HepG2 (cell line): ENCODE results near the gene EPB41L2. TPM values are rescaled to one million over a fixed set of nuclear protein-coding genes. Genes with fewer than 3 reads are reported as not detected.

Experiments
- DR1 ChIP-seq: sonication (generic); formaldehyde crosslinking; IDR thresholded peaks from 2 replicates; pipeline ENCODE4 v1.8.0; 2021; ENCODE audit warnings: mild to moderate bottlenecking, missing genetic modification reagents, inconsistent platforms
- EHMT2 ChIP-seq: fragments of 200-600 bp; sonication (generic); IDR thresholded peaks from 2 replicates; pipeline ENCODE4 v1.7.0; 2017; ENCODE audit warnings: antibody characterized with exemption, low read depth, low read length, borderline replicate concordance
- FOXO1 ChIP-seq: sonication (generic); formaldehyde crosslinking; IDR thresholded peaks from 2 replicates; pipeline ENCODE4 v1.4.0; 2020; ENCODE audit warnings: missing genetic modification reagents
- GZF1 ChIP-seq: sonication (generic); formaldehyde crosslinking; IDR thresholded peaks from 2 replicates; pipeline ENCODE4 v1.5.1; 2020; ENCODE audit warnings: mild to moderate bottlenecking, missing genetic modification reagents
- HINFP ChIP-seq: sonication (generic); formaldehyde crosslinking; IDR thresholded peaks from 2 replicates; pipeline ENCODE4 v1.4.0; 2020; ENCODE audit warnings: low read depth, mild to moderate bottlenecking, missing genetic modification reagents
- HNRNPL ChIP-seq: fragments of 200-400 bp; formaldehyde crosslinking; IDR thresholded peaks from 2 replicates; pipeline ENCODE4 v1.6.1; 2017; ENCODE audit warnings: mild to moderate bottlenecking, low read depth, low read length
- KLF6 ChIP-seq: IDR thresholded peaks from 2 replicates; pipeline ENCODE4 v1.8.0; 2016; ENCODE audit warnings: missing biosample characterization, missing genetic modification reagents
- KMT2B ChIP-seq: IDR thresholded peaks from 2 replicates; pipeline ENCODE4 v1.6.1; 2016; ENCODE audit warnings: missing genetic modification reagents, missing compliant biosample characterization
- MAFG ChIP-seq: sonication (generic); formaldehyde crosslinking; IDR thresholded peaks from 2 replicates; pipeline ENCODE4 v1.5.1; 2020; ENCODE audit warnings: mild to moderate bottlenecking, missing genetic modification reagents
- MEF2D ChIP-seq: sonication (generic); formaldehyde crosslinking; IDR thresholded peaks from 2 replicates; pipeline ENCODE4 v1.5.1; 2020; ENCODE audit warnings: mild to moderate bottlenecking, missing genetic modification reagents
- REPIN1 ChIP-seq: sonication (generic); formaldehyde crosslinking; IDR thresholded peaks from 2 replicates; pipeline ENCODE4 v1.8.0; 2022; ENCODE audit warnings: missing genetic modification reagents, low read depth, mild to moderate bottlenecking, borderline replicate concordance
- ZNF292 ChIP-seq: sonication (generic); formaldehyde crosslinking; IDR thresholded peaks from 2 replicates; pipeline ENCODE4 v1.8.1; 2022; ENCODE audit warnings: mild to moderate bottlenecking, low read depth, missing genetic modification reagents, borderline replicate concordance
- ZNF552 ChIP-seq: sonication (generic); formaldehyde crosslinking; IDR thresholded peaks from 2 replicates; pipeline ENCODE4 v1.9.0; 2022; ENCODE audit warnings: missing genetic modification reagents, mild to moderate bottlenecking, borderline replicate concordance
- ZSCAN9 ChIP-seq: IDR thresholded peaks from 2 replicates; pipeline ENCODE4 v1.6.1; 2016; ENCODE audit warnings: borderline replicate concordance
- polyA plus RNA-seq, 8 experiments: library from polyadenylated mRNA; depleted of rRNA in 3 of 8; stranded (reverse) in 7 of 8; unstranded in 1 of 8; fragments of >200 nt; fragmentation: Illumina TruSeq in 4 of 8; extraction: Trizol in 4 of 8; gene quantifications; 2 replicates each; pipeline versions ENCODE4 v1.2.1 to v1.2.3, GENCODE V29; 2011 to 2016; ENCODE audit warnings: low read depth in 4 of 8, missing spikeins in 1 of 8, mixed read lengths in 1 of 8; ENCODE audit not compliant: insufficient read depth in 1 of 8
- total RNA-seq, 5 experiments: library from RNA; depleted of rRNA; stranded (reverse); fragments of >200 nt; fragmentation: Illumina TruSeq; extraction: Trizol; gene quantifications; 2 replicates each; pipeline ENCODE4 v1.2.3, GENCODE V29; 2016; ENCODE audit warnings: low read depth in 1 of 5
- TF ChIP-seq, protein P1 (sequence below), 2 experiments: fragments of 450-650 bp in 1 of 2; sonication (generic) in 1 of 2; formaldehyde crosslinking in 1 of 2; IDR thresholded peaks; 2 replicates each; pipeline versions ENCODE4 v1.6.1 to v1.8.0; 2016 to 2022; ENCODE audit warnings: antibody characterized with exemption in 1 of 2, mild to moderate bottlenecking in 1 of 2, missing genetic modification reagents in 1 of 2
- TF ChIP-seq, protein P2 (sequence below): IDR thresholded peaks from 2 replicates; pipeline ENCODE4 v1.6.1; 2016; ENCODE audit warnings: control low read depth

EPB41L2 gene
- total and polyA plus RNA-seq, 2 of the 13 experiments (the other 11 are each of a cell fraction or from before 2014, with no cell fraction given) = 41.7 to 56.4 TPM

GRCh38 chr6:130815200-130816071 lies 247.6 kb downstream of the EPB41L2 start (continued):
- TF ChIP-seq, protein P1, sequence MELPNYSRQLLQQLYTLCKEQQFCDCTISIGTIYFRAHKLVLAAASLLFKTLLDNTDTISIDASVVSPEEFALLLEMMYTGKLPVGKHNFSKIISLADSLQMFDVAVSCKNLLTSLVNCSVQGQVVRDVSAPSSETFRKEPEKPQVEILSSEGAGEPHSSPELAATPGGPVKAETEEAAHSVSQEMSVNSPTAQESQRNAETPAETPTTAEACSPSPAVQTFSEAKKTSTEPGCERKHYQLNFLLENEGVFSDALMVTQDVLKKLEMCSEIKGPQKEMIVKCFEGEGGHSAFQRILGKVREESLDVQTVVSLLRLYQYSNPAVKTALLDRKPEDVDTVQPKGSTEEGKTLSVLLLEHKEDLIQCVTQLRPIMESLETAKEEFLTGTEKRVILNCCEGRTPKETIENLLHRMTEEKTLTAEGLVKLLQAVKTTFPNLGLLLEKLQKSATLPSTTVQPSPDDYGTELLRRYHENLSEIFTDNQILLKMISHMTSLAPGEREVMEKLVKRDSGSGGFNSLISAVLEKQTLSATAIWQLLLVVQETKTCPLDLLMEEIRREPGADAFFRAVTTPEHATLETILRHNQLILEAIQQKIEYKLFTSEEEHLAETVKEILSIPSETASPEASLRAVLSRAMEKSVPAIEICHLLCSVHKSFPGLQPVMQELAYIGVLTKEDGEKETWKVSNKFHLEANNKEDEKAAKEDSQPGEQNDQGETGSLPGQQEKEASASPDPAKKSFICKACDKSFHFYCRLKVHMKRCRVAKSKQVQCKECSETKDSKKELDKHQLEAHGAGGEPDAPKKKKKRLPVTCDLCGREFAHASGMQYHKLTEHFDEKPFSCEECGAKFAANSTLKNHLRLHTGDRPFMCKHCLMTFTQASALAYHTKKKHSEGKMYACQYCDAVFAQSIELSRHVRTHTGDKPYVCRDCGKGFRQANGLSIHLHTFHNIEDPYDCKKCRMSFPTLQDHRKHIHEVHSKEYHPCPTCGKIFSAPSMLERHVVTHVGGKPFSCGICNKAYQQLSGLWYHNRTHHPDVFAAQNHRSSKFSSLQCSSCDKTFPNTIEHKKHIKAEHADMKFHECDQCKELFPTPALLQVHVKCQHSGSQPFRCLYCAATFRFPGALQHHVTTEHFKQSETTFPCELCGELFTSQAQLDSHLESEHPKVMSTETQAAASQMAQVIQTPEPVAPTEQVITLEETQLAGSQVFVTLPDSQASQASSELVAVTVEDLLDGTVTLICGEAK (IDR thresholded peaks at IDR 0.05) = no peak
- TF ChIP-seq, protein P1 (CRISPR knock-in tag; IDR thresholded peaks at IDR 0.05) = no peak; the same call in 1 of the 2 replicates
- TF ChIP-seq GZF1 (no peak), MEF2D (peak; percentile 88), ZNF292 (0 out of 2 replicates have a peak, but pooled peaks have one; percentile 57), ZSCAN9 (CRISPR knock-in tag) (peak; percentile 99), ZNF552 (no peak; the same call in 1 of the 2 replicates), FOXO1 (CRISPR knock-in tag) (peak; percentile 96), HINFP (no peak), HNRNPL (no peak), MAFG (no peak), KLF6 (CRISPR knock-in tag) (0 out of 2 replicates have a peak, but pooled peaks have one; percentile 36), KMT2B (peak; percentile 46; the same call in 1 of the 2 replicates), DR1 (no peak), REPIN1 (peak; percentile 91; the same call in 1 of the 2 replicates), EHMT2 (peak; percentile 97)
- TF ChIP-seq, protein P2, sequence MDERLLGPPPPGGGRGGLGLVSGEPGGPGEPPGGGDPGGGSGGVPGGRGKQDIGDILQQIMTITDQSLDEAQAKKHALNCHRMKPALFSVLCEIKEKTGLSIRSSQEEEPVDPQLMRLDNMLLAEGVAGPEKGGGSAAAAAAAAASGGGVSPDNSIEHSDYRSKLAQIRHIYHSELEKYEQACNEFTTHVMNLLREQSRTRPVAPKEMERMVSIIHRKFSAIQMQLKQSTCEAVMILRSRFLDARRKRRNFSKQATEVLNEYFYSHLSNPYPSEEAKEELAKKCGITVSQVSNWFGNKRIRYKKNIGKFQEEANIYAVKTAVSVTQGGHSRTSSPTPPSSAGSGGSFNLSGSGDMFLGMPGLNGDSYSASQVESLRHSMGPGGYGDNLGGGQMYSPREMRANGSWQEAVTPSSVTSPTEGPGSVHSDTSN = 0 out of 2 replicates have a peak, but pooled peaks have one; percentile 38
